Measurements from ENCODE around the gene SPRY1.

DNA sequence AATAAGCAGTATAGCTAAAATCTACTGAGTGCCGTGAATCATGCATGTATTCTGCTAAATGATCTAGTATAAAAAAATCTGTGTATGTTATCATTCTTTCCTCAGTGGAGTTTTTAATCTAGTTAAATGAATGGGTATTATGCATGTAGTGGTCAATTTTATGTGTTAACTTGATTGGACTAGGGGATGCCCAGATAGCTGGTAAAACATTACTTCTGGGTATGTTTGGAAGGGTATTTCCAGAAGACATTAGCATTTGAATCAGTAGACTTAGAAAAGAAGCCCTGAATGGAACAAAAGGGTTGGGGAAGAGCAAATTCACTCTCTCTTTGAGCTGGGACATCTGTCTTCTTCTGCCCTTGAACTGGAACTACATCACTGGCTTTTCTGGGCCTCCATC is 34.5 kb upstream of the SPRY1 start:
- TF ChIP-seq, protein P1, sequence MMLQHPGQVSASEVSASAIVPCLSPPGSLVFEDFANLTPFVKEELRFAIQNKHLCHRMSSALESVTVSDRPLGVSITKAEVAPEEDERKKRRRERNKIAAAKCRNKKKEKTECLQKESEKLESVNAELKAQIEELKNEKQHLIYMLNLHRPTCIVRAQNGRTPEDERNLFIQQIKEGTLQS (IDR thresholded peaks at IDR 0.05), result no peak
- TF ChIP-seq GABPA (IDR thresholded peaks at IDR 0.05 in 1 of 2, conservative IDR thresholded peaks at IDR 0.05 in 1 of 2) (no peak), CTCF (IDR thresholded peaks at IDR 0.05; ENCODE audit: low read depth, low read length, missing input control) (no peak), YY1 (IDR thresholded peaks at IDR 0.05) (no peak)
- TF ChIP-seq, protein P2, sequence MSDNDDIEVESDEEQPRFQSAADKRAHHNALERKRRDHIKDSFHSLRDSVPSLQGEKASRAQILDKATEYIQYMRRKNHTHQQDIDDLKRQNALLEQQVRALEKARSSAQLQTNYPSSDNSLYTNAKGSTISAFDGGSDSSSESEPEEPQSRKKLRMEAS (IDR thresholded peaks at IDR 0.05), result no peak

All from liver (tissue), 3 donors.